ENCODE data around the gene VAMP2.

Gene VAMP2

DNA sequence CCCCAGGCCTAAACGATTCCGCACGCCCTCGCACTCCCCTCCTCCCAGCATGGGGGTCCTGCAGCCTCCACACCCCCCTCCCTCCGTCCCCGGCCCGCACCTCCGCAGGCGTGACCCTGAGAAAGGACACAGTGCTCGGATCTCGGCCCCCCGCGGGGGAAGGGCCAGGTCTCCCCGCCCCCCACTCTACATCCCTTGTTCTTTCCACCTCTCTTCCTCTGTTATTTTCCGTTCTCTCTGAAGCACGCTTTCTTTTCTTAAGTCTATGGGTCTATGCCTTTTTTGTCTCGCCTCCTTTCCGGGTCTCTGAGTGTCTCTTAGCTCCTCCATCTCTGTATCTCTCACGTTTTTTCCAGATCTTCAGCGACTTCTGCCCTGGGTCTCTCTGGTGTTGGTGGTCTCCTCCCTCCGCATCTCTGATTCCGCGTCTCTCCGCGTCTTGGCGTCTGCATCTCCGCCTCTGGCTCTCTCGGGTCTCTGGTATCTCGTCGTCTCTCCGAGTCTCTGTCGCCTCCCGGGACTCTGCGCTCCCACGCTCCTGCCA, 36.7 kb downstream of the VAMP2 start:
- H3K36me3 ChIP-seq (ENCODE audit: insufficient read depth, low read length) = no peaks in the 10 kb centered on the region
- peak overlapping the region; percentile 88 for H3K4me2 ChIP-seq (ENCODE audit: low read length)
- no peaks in the 10 kb centered on the region for H3K9me2 ChIP-seq (ENCODE audit: low read depth, low read length)
- H3K27me3 ChIP-seq (ENCODE audit: insufficient read depth, low read length) = peaks cover 6% of the 10 kb centered on the region
- H2AFZ ChIP-seq (ENCODE audit: low read length) = no peak overlapping the region
- H3K9me3 ChIP-seq (ENCODE audit: low read length) = no peaks in the 10 kb centered on the region
- peak overlapping the region; percentile 98 for H3K4me3 ChIP-seq (ENCODE audit: low read depth, low read length, poor library complexity, severe bottlenecking)
- no peaks in the 10 kb centered on the region for H3K79me2 ChIP-seq (ENCODE audit: insufficient read depth, low read length)
- H4K20me1 ChIP-seq (ENCODE audit: insufficient read depth, low read length) = no peaks in the 10 kb centered on the region
- peak overlapping the region; percentile 69 for H3K9ac ChIP-seq (ENCODE audit: low read length)
- TF ChIP-seq EZH2 (IDR thresholded peaks at IDR 0.05; ENCODE audit: borderline replicate concordance, low read length) = no peak
- no peak for TF ChIP-seq CTCF (IDR thresholded peaks at IDR 0.05; ENCODE audit: low read length)
- peak overlapping the region; percentile 53 for H3K27ac ChIP-seq (ENCODE audit: low read depth, low read length, poor library complexity, severe bottlenecking)
- H3F3A ChIP-seq (ENCODE audit: insufficient read depth, low read length) = peaks cover 5% of the 10 kb centered on the region
- H3K4me1 ChIP-seq (ENCODE audit: insufficient read depth, low read length, severe bottlenecking) = peaks cover 46% of the 10 kb centered on the region

DNA sequence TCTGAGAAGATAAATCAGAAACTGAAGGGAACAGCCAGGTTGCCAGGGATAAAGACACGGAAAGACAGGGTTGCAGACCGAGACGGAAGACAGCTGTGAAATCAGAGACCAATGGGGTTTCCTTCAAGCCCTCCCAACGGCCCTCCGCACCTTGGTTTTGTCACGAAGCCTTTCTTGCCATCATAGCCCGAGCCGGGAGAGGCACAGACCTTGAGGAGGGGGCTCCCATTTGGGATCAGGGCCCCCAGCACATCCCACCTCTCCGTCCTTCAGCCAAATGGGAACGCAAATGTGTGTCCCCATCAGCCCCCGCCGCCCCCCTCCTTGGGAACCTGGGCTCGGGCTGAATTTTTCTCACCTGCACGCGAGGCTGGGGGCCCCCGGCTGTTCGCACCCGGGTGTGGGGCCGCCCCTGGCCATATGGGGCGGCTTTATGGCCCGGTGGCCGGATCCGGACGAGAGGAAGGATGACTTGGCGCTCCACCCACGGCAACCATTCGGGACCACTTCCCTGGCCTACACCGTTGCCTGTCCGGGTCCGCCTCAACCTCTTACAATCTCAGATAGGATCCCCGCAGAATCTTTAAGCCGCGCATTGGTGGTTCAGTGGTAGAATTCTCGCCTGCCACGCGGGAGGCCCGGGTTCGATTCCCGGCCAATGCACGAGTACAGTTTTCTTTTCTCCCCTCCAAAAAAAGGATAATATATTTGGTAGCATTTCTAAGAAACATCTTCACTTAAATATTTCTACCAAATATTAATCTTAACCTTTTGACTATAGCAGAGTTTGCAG, 37.4 kb downstream of the VAMP2 start:
- Histone ChIP-seq H3K36me3 (ENCODE audit: insufficient read depth, low read length) (no peaks in the 10 kb centered on the region), H3K79me2 (ENCODE audit: insufficient read depth, low read length) (no peaks in the 10 kb centered on the region), H3K4me3 (ENCODE audit: low read depth, low read length, poor library complexity, severe bottlenecking) (peak overlapping the region; percentile 98), H3F3A (ENCODE audit: insufficient read depth, low read length) (peaks cover 6% of the 10 kb centered on the region), H3K9ac (ENCODE audit: low read length) (peak overlapping the region; percentile 69), H3K9me2 (ENCODE audit: low read depth, low read length) (no peaks in the 10 kb centered on the region), H3K4me1 (ENCODE audit: insufficient read depth, low read length, severe bottlenecking) (peaks cover 51% of the 10 kb centered on the region), H4K20me1 (ENCODE audit: insufficient read depth, low read length) (no peaks in the 10 kb centered on the region), H3K4me2 (ENCODE audit: low read length) (peak overlapping the region; percentile 88), H3K9me3 (ENCODE audit: low read length) (no peaks in the 10 kb centered on the region), H3K27ac (ENCODE audit: low read depth, low read length, poor library complexity, severe bottlenecking) (peak overlapping the region; percentile 53), H3K27me3 (ENCODE audit: insufficient read depth, low read length) (peaks cover 6% of the 10 kb centered on the region), H2AFZ (ENCODE audit: low read length) (no peak overlapping the region)
- TF ChIP-seq EZH2 (IDR thresholded peaks at IDR 0.05; ENCODE audit: borderline replicate concordance, low read length) (no peak), CTCF (IDR thresholded peaks at IDR 0.05; ENCODE audit: low read length) (no peak)

- Histone ChIP-seq H3K9me2 (ENCODE audit: low read depth, low read length) (no peaks in the 10 kb centered on the region), H3K27me3 (ENCODE audit: insufficient read depth, low read length) (peaks cover 6% of the 10 kb centered on the region), H4K20me1 (ENCODE audit: insufficient read depth, low read length) (no peaks in the 10 kb centered on the region), H3K36me3 (ENCODE audit: insufficient read depth, low read length) (no peaks in the 10 kb centered on the region), H3K27ac (ENCODE audit: low read depth, low read length, poor library complexity, severe bottlenecking) (no peak overlapping the region), H3K79me2 (ENCODE audit: insufficient read depth, low read length) (no peaks in the 10 kb centered on the region), H3K4me3 (ENCODE audit: low read depth, low read length, poor library complexity, severe bottlenecking) (peak overlapping the region; percentile 98), H3K4me1 (ENCODE audit: insufficient read depth, low read length, severe bottlenecking) (peaks cover 58% of the 10 kb centered on the region), H3F3A (ENCODE audit: insufficient read depth, low read length) (peaks cover 12% of the 10 kb centered on the region), H3K9ac (ENCODE audit: low read length) (peak overlapping the region; percentile 64), H3K9me3 (ENCODE audit: low read length) (no peaks in the 10 kb centered on the region), H2AFZ (ENCODE audit: low read length) (no peak overlapping the region), H3K4me2 (ENCODE audit: low read length) (peak overlapping the region; percentile 88)
- no peak for TF ChIP-seq EZH2 (IDR thresholded peaks at IDR 0.05; ENCODE audit: borderline replicate concordance, low read length)
- TF ChIP-seq CTCF (IDR thresholded peaks at IDR 0.05; ENCODE audit: low read length) = no peak
Observed at GRCh38 chr17:8124350-8125153, 38.2 kb downstream of the VAMP2 start.
